Aorta (tissue), 5 donors: Measurements from ENCODE around the gene SGCA. TPM values are rescaled to one million over a fixed set of nuclear protein-coding genes. Genes with fewer than 3 reads are reported as not detected.

Experiments
- ATAC-seq: fragments of 200-7000 bp; cut with Tn5 transposase; one replicate; pipeline ENCODE4 v1.9.1; 2022; ENCODE audit warnings: moderate library complexity; ENCODE audit not compliant: low FRiP score
- DNase-seq, 2 donors: peaks; one replicate each; pipeline ENCODE4 v3.0.0-alpha.2; 2020
- H3K27ac ChIP-seq, 2 donors: one replicate each; pipeline ENCODE4 v1.5.1; 2013; ENCODE audit warnings: low read length in 2 of 2, mild to moderate bottlenecking in 2 of 2, moderate library complexity in 2 of 2, control low read depth in 1 of 2, inconsistent platforms in 1 of 2, low read depth in 1 of 2
- H3K27me3 ChIP-seq, 2 donors: one replicate each; pipeline ENCODE4 v1.6.1; 2013; ENCODE audit warnings: control low read depth in 1 of 2, low read length in 1 of 2, mild to moderate bottlenecking in 1 of 2, moderate library complexity in 1 of 2; ENCODE audit not compliant: insufficient read depth in 2 of 2, control insufficient read depth in 1 of 2
- H3K36me3 ChIP-seq, 2 donors: one replicate each; pipeline ENCODE4 v1.6.1; 2013; ENCODE audit warnings: control low read depth in 1 of 2, low read length in 1 of 2, mild to moderate bottlenecking in 1 of 2; ENCODE audit not compliant: insufficient read depth in 2 of 2, control insufficient read depth in 1 of 2
- H3K4me1 ChIP-seq, 2 donors: one replicate each; pipeline ENCODE4 v1.6.1; 2013; ENCODE audit warnings: low read length in 2 of 2, control low read depth in 1 of 2, mild to moderate bottlenecking in 1 of 2, moderate library complexity in 1 of 2; ENCODE audit not compliant: insufficient read depth in 2 of 2, control insufficient read depth in 1 of 2
- H3K4me3 ChIP-seq, 2 donors: one replicate each; pipeline ENCODE4 v1.5.1; 2013; ENCODE audit warnings: low read length in 2 of 2, control low read depth in 1 of 2, mild to moderate bottlenecking in 1 of 2
- H3K9me3 ChIP-seq: one replicate; pipeline ENCODE4 v1.6.1; 2013; ENCODE audit warnings: mild to moderate bottlenecking, low read length; ENCODE audit not compliant: control insufficient read depth
- WGBS, 2 donors: extraction: QIAGEN DNeasy Blood & Tissue Kit; methylation state at CpG; one replicate each; pipeline ENCODE4 v1.1.7; 2013; 5-methylcytosine and 5-hydroxymethylcytosine counted together
- intact Hi-C, 2 donors: fragments of 100-400 bp; cut with DNase I; formaldehyde crosslinking; loops; one replicate each; pipeline versions ENCODE4 v1.14.2 to v1.15.0; 2022
- polyA plus RNA-seq, 2 donors: library from polyadenylated mRNA; stranded (reverse); fragments of 200-250 nt; gene quantifications; one replicate each; pipeline ENCODE4 v1.2.3, GENCODE V29; 2013
- total RNA-seq, 2 donors: library from RNA; stranded (reverse); fragmentation: NEBNext Ultra II Directional; extraction: Animal tissue kit (Norgen Biotek cat#: 25700); gene quantifications; one replicate each; pipeline ENCODE4 v1.2.1, GENCODE V29; 2021
- donor health status: healthy with polysubstance abuse.
- donor health status: Bipolar disorder and iron deficiency.
- donor health status: DM: no; HTN: no; CAD: no.
- donor health status: DM: no; HTN: no; CAD: no.
- donor health status: DM: yes; HTN: yes; CAD: no.

SGCA gene
- total and polyA plus RNA-seq, 4 donors, result 86.4 to 198 (median 92.2) TPM

DNA sequence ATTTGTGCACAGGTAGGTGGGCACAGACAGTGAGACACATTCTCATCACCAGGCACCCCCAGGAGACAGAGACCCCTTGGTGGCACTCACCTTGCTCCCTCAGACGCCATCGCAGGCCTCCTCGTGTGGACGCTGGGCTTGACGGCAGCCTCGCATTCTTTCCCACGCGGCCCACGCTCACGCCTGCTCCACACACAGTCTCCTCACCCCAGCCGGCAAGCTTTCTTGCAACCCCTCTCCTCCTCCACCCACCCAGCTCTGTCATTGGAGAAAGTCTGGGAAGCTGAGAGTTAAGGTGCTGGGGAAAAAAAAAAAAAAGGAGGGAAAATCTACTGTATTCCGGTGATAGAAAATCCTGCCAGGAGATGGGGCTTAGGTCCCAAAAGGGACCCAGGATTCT, 14.8 kb downstream of the SGCA start:
- no peaks in the 10 kb centered on the region for H3K36me3 ChIP-seq
- peaks cover 0 to 3% of the 10 kb centered on the region in 2 donors for H3K4me1 ChIP-seq
- ATAC-seq (no peak), DNase-seq (peak; percentile 35 to 74)
- H3K4me3 ChIP-seq, result no peak overlapping the region
- intact Hi-C loops, result no loop called here
- WGBS, 2 donors, result 82 to 83% methylated on average over 12 of the region's 12 CpGs
- no peaks in the 10 kb centered on the region for H3K9me3 ChIP-seq
- no peak overlapping the region for H3K27ac ChIP-seq
- H3K27me3 ChIP-seq, result no peaks in the 10 kb centered on the region

DNA sequence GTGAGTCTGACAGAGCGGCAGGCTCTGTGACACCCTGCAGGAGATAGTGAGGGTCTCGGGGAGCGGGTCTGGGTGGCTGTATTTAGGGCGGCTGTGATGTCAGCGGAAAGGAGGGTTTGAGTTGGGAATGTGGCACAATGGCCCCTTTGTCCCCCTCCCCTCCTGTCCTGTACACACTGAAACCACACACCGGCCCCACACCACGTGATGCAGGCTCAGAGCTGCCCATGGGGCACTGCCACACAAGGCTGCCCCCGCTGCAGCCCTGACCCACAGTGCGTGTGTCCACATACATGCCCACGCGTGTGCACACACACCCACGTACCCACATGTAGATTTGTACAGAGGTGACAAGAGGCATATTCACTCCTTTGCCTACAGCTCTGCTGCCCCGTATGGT, 15.3 kb downstream of the SGCA start:
- no peaks in the 10 kb centered on the region for H3K36me3 ChIP-seq

DNA sequence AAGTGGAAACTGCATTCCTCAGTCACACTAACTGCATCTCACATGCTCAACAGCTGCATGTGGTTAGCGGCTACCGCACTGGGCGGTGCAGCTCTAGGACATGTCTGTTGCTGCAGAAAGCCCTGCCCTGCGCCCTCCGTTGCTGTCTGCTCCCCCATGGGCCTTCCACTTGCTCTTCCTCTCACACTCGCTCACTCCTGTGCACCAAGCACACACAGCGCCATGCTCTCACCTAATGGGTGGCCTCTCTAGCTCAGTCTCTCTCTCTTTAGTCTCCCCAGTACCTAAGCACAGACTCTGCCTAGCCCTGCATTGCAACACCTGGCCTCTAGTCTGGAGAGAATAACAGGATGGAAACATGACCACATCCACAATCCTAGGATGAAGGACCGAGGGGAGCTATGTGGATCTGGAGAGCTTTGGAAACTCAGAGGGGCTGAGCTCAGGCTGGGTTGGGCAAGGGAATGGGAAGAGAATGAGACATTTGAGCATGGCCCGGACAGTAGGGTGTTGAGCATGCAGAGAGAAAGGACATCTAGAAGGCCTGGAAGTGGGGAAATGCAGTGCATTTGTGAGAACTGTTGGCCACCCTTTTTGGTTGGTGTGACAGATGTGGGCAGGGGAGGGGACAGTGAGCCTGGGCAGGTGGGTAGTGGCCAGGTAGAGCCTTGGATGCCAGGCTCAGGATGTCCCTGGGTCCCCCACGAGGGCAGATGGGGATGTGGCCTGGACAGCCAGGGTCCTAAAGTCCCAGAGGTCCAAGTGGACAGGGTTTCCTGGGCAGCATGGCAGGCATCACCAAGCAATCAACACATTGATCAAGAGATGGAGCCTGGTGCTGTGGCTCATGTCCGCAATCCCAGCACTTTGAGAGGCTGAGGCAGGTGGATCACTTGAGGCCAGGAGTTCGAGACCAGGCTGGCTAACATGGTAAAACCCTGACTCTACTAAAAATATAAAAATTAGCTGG, 16.1 kb downstream of the SGCA start:
- Histone ChIP-seq H3K9me3 (no peaks in the 10 kb centered on the region), H3K36me3 (peaks cover 0 to 2% of the 10 kb centered on the region in 2 donors), H3K4me3 (no peak overlapping the region), H3K4me1 (no peaks in the 10 kb centered on the region), H3K27me3 (no peaks in the 10 kb centered on the region), H3K27ac (peak overlapping the region in 1 of 2 donors; percentile 17)
- ATAC-seq (no peak), DNase-seq (peak; percentile 33 to 51)
- intact Hi-C loops, result no loop called here
- WGBS, 2 donors, result 76 to 80% methylated on average over 12 of the region's 12 CpGs

More for the DNA sequence above, 15.3 kb downstream of the SGCA start:
- H3K27me3 ChIP-seq, result no peaks in the 10 kb centered on the region
- WGBS, 2 donors, result 86 to 88% methylated on average over 13 of the region's 13 CpGs
- DNase-seq (peak; percentile 30 to 72), ATAC-seq (no peak)
- H3K27ac ChIP-seq, result peak overlapping the region in 1 of 2 donors; percentile 13
- no peak overlapping the region for H3K4me3 ChIP-seq
- H3K9me3 ChIP-seq, result no peaks in the 10 kb centered on the region
- intact Hi-C loops, result no loop called here
- peaks cover 0 to under 1% of the 10 kb centered on the region in 2 donors for H3K4me1 ChIP-seq

DNA sequence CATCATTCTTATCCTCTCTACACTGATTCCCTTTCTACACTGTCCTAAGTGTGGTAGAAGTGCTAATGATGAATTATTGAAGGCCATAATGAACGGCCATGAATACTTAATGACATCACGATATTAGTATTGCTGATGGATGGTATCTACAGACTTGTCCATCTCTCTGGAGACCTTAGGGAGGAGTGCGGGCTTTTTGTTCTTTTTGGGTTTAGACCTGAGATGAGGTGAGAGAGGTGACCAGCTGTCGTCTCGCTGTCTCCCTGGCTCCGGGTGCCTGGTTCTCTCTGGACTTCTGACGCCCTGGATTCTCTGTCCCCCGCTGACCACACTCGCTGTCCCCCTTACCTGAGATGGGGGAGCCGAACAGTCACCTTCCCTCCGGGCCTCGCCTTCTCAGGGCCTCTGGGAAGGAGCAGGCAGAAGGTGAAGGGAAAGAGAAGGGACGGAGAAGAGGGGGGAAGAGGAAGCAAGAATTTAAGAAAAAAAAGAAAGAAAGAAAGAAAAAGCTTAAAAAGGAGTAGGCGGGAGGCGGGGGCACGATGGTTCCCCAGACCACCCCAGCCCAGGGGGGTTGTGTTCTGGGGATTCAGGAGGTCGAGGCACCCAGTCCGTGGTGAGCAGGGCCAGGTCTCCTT, 17.1 kb downstream of the SGCA start:
- intact Hi-C loops, result no loop called here
- Histone ChIP-seq H3K36me3 (peaks cover 0 to 2% of the 10 kb centered on the region in 2 donors), H3K4me1 (no peaks in the 10 kb centered on the region), H3K9me3 (no peaks in the 10 kb centered on the region), H3K4me3 (no peak overlapping the region), H3K27ac (peak overlapping the region in 1 of 2 donors; percentile 78), H3K27me3 (no peaks in the 10 kb centered on the region)
- WGBS, 2 donors, result 68 to 75% methylated on average over 17 to 18 of the region's 18 CpGs
- no peak for ATAC-seq
- peak in 1 of 2 donors; percentile 62 for DNase-seq

DNA sequence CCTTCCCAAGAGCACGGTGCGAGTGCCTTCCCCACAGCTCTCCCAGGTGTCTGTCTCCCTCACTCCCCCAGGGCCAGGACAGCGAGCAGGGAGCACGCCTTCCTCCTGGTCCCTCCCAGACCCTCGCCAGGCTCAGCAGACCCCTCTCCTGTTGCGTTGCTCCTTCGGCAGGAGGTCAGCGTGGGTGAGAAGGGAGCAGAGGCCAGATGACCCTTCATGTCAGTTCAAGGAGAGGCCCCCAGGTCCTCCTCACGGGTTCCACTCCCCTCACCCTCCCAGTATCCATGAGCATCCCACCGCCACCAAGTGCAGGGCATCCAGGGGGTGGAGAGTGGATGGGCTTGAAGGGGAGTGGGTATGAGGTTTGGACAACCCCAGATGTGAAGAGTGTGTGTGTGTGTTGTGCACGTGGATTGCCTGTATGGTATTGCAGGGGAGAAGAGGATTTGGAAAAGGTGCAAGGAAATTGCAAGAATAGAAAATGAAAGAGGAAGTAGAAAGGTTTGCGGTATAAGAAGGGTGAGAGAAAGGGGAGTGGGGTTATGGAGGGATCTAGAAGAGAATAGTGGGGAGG, 17.7 kb downstream of the SGCA start:
- Histone ChIP-seq H3K4me1 (no peaks in the 10 kb centered on the region), H3K27ac (peak overlapping the region in 1 of 2 donors; percentile 78)

DNA sequence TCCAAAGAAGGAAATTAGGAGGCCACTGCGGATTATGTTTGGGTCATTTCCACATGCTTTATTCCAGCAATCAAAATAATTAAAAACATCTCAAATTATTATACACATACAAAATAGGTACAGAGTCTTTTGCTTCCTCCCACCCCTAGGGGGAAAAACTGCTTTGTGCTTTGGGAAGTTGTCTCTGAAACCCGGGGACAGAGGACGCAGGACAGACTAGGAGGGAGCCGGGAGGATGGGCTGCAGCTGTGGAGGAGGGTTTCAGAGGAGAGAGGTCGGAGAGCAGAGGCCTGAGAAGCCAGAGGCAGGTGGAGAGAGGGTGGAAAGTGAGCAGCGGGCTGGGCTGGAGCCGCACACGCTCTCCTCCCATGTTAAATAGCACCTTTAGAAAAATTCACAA, 18.3 kb downstream of the SGCA start:
- DNase-seq, result no peak
- H3K4me1 ChIP-seq, result no peaks in the 10 kb centered on the region
- intact Hi-C loops, result no loop called here
- no peak for ATAC-seq
- H3K27ac ChIP-seq, result peak overlapping the region in 1 of 2 donors; percentile 82
- WGBS, 2 donors, result 21 to 22% methylated on average over 8 of the region's 8 CpGs
- H3K36me3 ChIP-seq, result peaks cover 0 to 2% of the 10 kb centered on the region in 2 donors
- no peak overlapping the region for H3K4me3 ChIP-seq
- H3K27me3 ChIP-seq, result no peaks in the 10 kb centered on the region
- H3K9me3 ChIP-seq, result no peaks in the 10 kb centered on the region

More for the DNA sequence above, 17.7 kb downstream of the SGCA start:
- 55 to 56% methylated on average over 8 to 12 of the region's 12 CpGs for WGBS, 2 donors
- DNase-seq (no peak), ATAC-seq (no peak)
- Histone ChIP-seq H3K27me3 (no peaks in the 10 kb centered on the region), H3K9me3 (no peaks in the 10 kb centered on the region), H3K4me3 (no peak overlapping the region), H3K36me3 (peaks cover 0 to 2% of the 10 kb centered on the region in 2 donors)
- intact Hi-C loops, result no loop called here

DNA sequence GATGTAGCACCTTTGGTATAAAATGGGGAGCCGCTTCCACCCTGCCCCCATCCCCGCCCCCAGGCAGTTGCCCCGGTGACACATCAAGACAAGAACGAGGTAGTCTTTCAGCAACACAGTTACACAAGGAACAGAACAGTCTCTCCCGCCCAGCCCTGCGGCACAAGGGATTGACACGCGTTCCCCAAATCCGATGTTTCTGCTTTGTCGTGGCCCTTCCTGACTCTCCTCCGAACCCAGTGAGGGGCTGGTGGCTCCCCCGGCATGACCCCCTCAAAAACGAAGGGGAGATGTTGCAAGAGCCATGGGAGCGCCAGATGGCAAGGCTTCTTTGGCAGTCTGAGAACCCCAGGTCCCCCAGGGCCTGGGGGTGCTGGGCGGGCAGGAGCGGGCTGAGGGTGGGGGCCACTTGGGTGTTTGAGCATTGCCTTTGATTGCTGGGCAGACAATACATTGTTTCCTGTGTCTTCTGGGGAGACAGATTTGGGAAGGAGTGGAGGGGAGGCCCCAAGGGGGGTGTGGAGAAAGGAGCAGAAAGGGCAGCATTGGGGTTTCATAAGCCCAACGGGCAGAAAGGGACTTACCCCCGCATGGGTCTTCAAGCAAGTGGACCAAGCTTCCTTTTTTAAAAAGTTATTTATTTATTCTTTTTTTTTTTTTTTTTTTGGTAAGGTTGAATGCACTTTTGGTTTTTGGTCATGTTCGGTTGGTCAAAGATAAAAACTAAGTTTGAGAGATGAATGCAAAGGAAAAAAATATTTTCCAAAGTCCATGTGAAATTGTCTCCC, 19.0 kb downstream of the SGCA start:
- no peaks in the 10 kb centered on the region for H3K4me1 ChIP-seq
- no peaks in the 10 kb centered on the region for H3K27me3 ChIP-seq
- 16 to 17% methylated on average over 19 of the region's 19 CpGs for WGBS, 2 donors
- H3K27ac ChIP-seq, result peak overlapping the region; percentile 76 to 90
- H3K36me3 ChIP-seq, result peaks cover 0 to 2% of the 10 kb centered on the region in 2 donors
- intact Hi-C loops, result no loop called here
- H3K4me3 ChIP-seq, result no peak overlapping the region
- DNase-seq (peak; percentile 75 to 87), ATAC-seq (peak; percentile 64)
- no peaks in the 10 kb centered on the region for H3K9me3 ChIP-seq
